Uterus (tissue), 4 donors: ENCODE results near the gene PDE8A. TPM values are rescaled to one million over a fixed set of nuclear protein-coding genes. Genes with fewer than 3 reads are reported as not detected.

Experiments
- DNase-seq, 2 donors: peaks; one replicate each; pipeline ENCODE4 v3.0.0-alpha.2; 2019 to 2020
- H3K27ac ChIP-seq, 2 donors: fragments of 200-600 bp; sonication (generic); 1 replicate in 1 of 2; 2 replicates in 1 of 2; pipeline ENCODE4 v1.5.1; 2016 to 2018
- H3K27me3 ChIP-seq, 2 donors: fragments of 200-600 bp; sonication (generic); one replicate each; pipeline ENCODE4 v1.5.1; 2018 to 2019; ENCODE audit warnings: control low read depth in 1 of 2
- H3K36me3 ChIP-seq, 2 donors: fragments of 200-600 bp; sonication (generic); one replicate each; pipeline ENCODE4 v1.5.1; 2019; ENCODE audit warnings: control low read depth in 1 of 2
- H3K4me1 ChIP-seq, 2 donors: fragments of 200-600 bp; sonication (generic); one replicate each; pipeline ENCODE4 v1.5.1; 2018 to 2019; ENCODE audit warnings: control low read depth in 1 of 2
- H3K4me3 ChIP-seq, 2 donors: fragments of 200-600 bp; sonication (generic); 1 replicate in 1 of 2; 2 replicates in 1 of 2; pipeline ENCODE4 v1.5.1; 2018 to 2019; ENCODE audit warnings: mild to moderate bottlenecking in 1 of 2
- H3K9me3 ChIP-seq, 2 donors: fragments of 200-600 bp; sonication (generic); one replicate each; pipeline ENCODE4 v1.5.1; 2019; ENCODE audit warnings: control low read depth in 1 of 2
- CTCF ChIP-seq, 4 experiments: fragments of 200-600 bp in 2 of 4; fragments of 450-650 bp in 2 of 4; sonication (generic) in 2 of 4; IDR thresholded peaks; one replicate each; pipeline ENCODE4 v1.5.1; 2016 to 2019; ENCODE audit warnings: antibody characterized with exemption in 4 of 4, mild to moderate bottlenecking in 2 of 4, moderate library complexity in 1 of 4
- POLR2A ChIP-seq, 2 donors: fragments of 450-650 bp; IDR thresholded peaks; one replicate each; pipeline ENCODE4 v1.6.1; 2016; ENCODE audit warnings: antibody characterized with exemption in 2 of 2, mild to moderate bottlenecking in 1 of 2, moderate library complexity in 1 of 2
- intact Hi-C: fragments of 100-400 bp; cut with DNase I; formaldehyde crosslinking; loops from one replicate; pipeline ENCODE4 v1.15.1; 2023; ENCODE audit warnings: low total_unique reads
- total RNA-seq, 4 donors: library from RNA; depleted of rRNA in 3 of 4; stranded (reverse); fragments of >200 nt in 3 of 4; gene quantifications; one replicate each; pipeline versions ENCODE4 v1.1.0 to v1.2.4, GENCODE V29; 2014 to 2023
- donor health status: DM: yes; HTN: yes; CAD: no.

Gene PDE8A
- total RNA-seq, 4 donors from 2014 or later, result 25.1 to 67.0 (median 34.0) TPM

GRCh38 chr15:84976746-84977345 is 4.8 kb upstream of the PDE8A start:
- H3K36me3 ChIP-seq, result no peaks in the 10 kb centered on the region
- no peaks in the 10 kb centered on the region for H3K4me1 ChIP-seq
- no peak overlapping the region for H3K4me3 ChIP-seq
- H3K27ac ChIP-seq, result no peak overlapping the region
- no peak for DNase-seq
- H3K27me3 ChIP-seq, result no peaks in the 10 kb centered on the region
- no peaks in the 10 kb centered on the region for H3K9me3 ChIP-seq
- intact Hi-C loops, result loop anchor here (10.0 kb wide), 1 partner anchor 48 kb away; no protein-coding TSS in a partner anchor
- no peak for TF ChIP-seq POLR2A (IDR thresholded peaks at IDR 0.05)
- TF ChIP-seq CTCF (IDR thresholded peaks at IDR 0.05), result no peak

DNA sequence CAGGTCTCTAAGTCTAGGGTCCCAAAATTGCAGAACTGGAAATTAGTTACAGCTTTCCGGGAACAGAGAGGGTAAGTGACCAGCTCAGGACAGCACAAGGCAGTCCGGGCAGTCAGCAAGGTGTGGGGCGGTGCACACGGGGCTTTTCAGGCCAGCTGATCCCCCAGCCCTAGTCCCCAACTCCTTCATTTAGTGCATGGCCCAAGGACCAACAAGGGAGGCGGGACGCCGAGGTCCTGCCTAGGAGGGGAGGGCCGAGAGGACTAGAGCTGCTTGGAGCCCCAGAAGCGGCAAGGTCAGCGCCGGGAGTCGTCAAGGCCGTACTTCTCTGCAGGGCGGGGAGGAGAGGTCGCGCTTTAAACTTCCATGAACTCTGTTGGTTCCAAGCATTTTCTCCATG is 2.0 kb upstream of the PDE8A start:
- intact Hi-C loops, result loop anchor here (10.0 kb wide), 1 partner anchor 45 kb away; no protein-coding TSS in a partner anchor
- no peak for DNase-seq
- Histone ChIP-seq H3K9me3 (no peaks in the 10 kb centered on the region), H3K4me1 (no peaks in the 10 kb centered on the region), H3K36me3 (no peaks in the 10 kb centered on the region), H3K27ac (peak overlapping the region; percentile 89 to 95), H3K4me3 (peak overlapping the region in 1 of 2 donors; percentile 82), H3K27me3 (no peaks in the 10 kb centered on the region)
- no peak for TF ChIP-seq CTCF (IDR thresholded peaks at IDR 0.05)
- TF ChIP-seq POLR2A (IDR thresholded peaks at IDR 0.05), result no peak

- no peaks in the 10 kb centered on the region for H3K9me3 ChIP-seq
- H3K27ac ChIP-seq, result peak overlapping the region; percentile 89 to 95
- H3K4me1 ChIP-seq, result no peaks in the 10 kb centered on the region
- intact Hi-C loops, result no loop called here
- H3K27me3 ChIP-seq, result no peaks in the 10 kb centered on the region
- H3K4me3 ChIP-seq, result peak overlapping the region; percentile 54 to 82
- peak; percentile 79 to 84 for DNase-seq
- H3K36me3 ChIP-seq, result no peaks in the 10 kb centered on the region
- TF ChIP-seq POLR2A (IDR thresholded peaks at IDR 0.05) (peak; percentile 8 to 54), CTCF (IDR thresholded peaks at IDR 0.05) (peak in 2 of 4 experiments; percentile 4 to 50)
These were observed 1.2 kb upstream of the PDE8A start for GRCh38 chr15:84980196-84981053.

GRCh38 chr15:84981054-84981710 is 474 bp upstream of the PDE8A start:
- peak in 3 of 4 experiments; percentile 30 to 84 (median 41) for TF ChIP-seq CTCF (IDR thresholded peaks at IDR 0.05)
- peak in 1 of 2 donors; percentile 90 for TF ChIP-seq POLR2A (IDR thresholded peaks at IDR 0.05)
- DNase-seq, result peak; percentile 89 to 95
- H3K36me3 ChIP-seq, result no peaks in the 10 kb centered on the region
- H3K27ac ChIP-seq, result peak overlapping the region; percentile 89 to 95
- peak overlapping the region; percentile 54 to 82 for H3K4me3 ChIP-seq
- no peaks in the 10 kb centered on the region for H3K4me1 ChIP-seq
- no peaks in the 10 kb centered on the region for H3K27me3 ChIP-seq
- intact Hi-C loops, result no loop called here
- no peaks in the 10 kb centered on the region for H3K9me3 ChIP-seq
